Stomach (tissue), 4 donors: ENCODE results near the gene VWA7.

Source experiments
- POLR2A ChIP-seq, 4 donors: fragments of 450-650 bp; IDR thresholded peaks; one replicate each; pipeline ENCODE4 v1.6.1; 2016; ENCODE audit warnings: antibody characterized with exemption in 4 of 4, control low read depth in 2 of 4, mild to moderate bottlenecking in 1 of 4, moderate library complexity in 1 of 4
- POLR2AphosphoS5 ChIP-seq, 3 donors: sonication (generic); formaldehyde crosslinking; IDR thresholded peaks; one replicate each; pipeline ENCODE4 v1.6.1; 2016; ENCODE audit warnings: antibody characterized with exemption in 3 of 3
- TF ChIP-seq, protein P1 (sequence below), 7 experiments: fragments of 450-650 bp in 4 of 7; fragments of 200-600 bp in 3 of 7; sonication (generic) in 3 of 7; IDR thresholded peaks; one replicate each; pipeline ENCODE4 v1.5.1; 2016 to 2019; ENCODE audit warnings: antibody characterized with exemption in 7 of 7, control low read depth in 2 of 7, mild to moderate bottlenecking in 1 of 7

DNA sequence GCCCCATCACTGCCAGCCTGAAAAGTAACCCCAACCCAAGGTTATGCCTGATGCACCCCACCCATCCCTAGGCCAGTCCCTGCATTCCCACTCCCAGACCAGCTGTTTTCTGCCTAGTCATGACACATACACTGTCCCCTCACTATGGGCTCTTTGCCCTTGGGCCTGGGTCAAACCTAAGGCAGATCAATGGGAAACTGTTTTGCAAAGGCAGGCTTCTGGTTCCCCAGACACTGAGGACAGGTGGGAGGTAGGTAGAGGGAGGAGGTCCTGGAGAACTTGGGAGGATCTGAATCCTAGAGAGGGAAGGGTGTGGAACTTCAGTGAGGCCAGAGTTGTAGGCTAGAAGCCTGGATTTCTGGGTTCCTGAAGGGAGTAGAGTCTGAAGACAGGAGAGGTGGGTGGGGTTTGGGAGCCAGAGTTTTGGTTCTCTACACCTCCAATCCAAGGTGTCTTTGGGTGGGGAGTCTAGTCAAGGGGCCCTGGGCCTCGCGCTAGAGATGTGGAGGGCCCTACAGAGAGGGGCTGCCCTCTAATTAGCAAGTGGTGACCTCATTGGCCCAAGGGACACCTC, 42.8 kb downstream of the VWA7 start:
- TF ChIP-seq, protein P1, sequence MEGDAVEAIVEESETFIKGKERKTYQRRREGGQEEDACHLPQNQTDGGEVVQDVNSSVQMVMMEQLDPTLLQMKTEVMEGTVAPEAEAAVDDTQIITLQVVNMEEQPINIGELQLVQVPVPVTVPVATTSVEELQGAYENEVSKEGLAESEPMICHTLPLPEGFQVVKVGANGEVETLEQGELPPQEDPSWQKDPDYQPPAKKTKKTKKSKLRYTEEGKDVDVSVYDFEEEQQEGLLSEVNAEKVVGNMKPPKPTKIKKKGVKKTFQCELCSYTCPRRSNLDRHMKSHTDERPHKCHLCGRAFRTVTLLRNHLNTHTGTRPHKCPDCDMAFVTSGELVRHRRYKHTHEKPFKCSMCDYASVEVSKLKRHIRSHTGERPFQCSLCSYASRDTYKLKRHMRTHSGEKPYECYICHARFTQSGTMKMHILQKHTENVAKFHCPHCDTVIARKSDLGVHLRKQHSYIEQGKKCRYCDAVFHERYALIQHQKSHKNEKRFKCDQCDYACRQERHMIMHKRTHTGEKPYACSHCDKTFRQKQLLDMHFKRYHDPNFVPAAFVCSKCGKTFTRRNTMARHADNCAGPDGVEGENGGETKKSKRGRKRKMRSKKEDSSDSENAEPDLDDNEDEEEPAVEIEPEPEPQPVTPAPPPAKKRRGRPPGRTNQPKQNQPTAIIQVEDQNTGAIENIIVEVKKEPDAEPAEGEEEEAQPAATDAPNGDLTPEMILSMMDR (IDR thresholded peaks at IDR 0.05): no peak
- no peak for TF ChIP-seq POLR2AphosphoS5 (IDR thresholded peaks at IDR 0.05)
- TF ChIP-seq POLR2A (IDR thresholded peaks at IDR 0.05): no peak
